Ovary (tissue), 9 donors: ENCODE measurements around the gene GPR157. TPM values are rescaled to one million over a fixed set of nuclear protein-coding genes. Genes with fewer than 3 reads are reported as not detected.
A peak's percentile ranks its signal among the peaks of the same experiment; 100 is the strongest.

Experiments used
- DNase-seq, 5 donors: peaks; one replicate each; pipeline ENCODE4 v3.0.0-alpha.2; 2019 to 2020
- H3K27ac ChIP-seq, 2 donors: fragments of 200-600 bp; one replicate each; pipeline versions ENCODE4 v1.5.1 to v1.8.0; 2019 to 2022
- H3K27me3 ChIP-seq: fragments of 200-600 bp; one replicate; pipeline ENCODE4 v1.8.0; 2022
- H3K36me3 ChIP-seq: fragments of 200-600 bp; sonication (generic); one replicate; pipeline ENCODE4 v1.5.1; 2019
- H3K4me1 ChIP-seq: one replicate; pipeline ENCODE4 v1.8.1; 2013; ENCODE audit warnings: mild to moderate bottlenecking, moderate library complexity; ENCODE audit not compliant: insufficient read depth
- H3K4me3 ChIP-seq: fragments of 200-600 bp; sonication (generic); one replicate; pipeline ENCODE4 v1.5.1; 2017
- H3K9me3 ChIP-seq, 2 donors: fragments of 200-600 bp in 1 of 2; sonication (generic) in 1 of 2; one replicate each; pipeline versions ENCODE4 v1.5.1 to v1.8.1; 2013 to 2019; ENCODE audit warnings: mild to moderate bottlenecking in 1 of 2, moderate library complexity in 1 of 2
- EP300 ChIP-seq: sonication (generic); formaldehyde crosslinking; IDR thresholded peaks from one replicate; pipeline ENCODE4 v1.6.1; 2017; ENCODE audit warnings: antibody characterized with exemption
- POLR2A ChIP-seq: fragments of 450-650 bp; IDR thresholded peaks from one replicate; pipeline ENCODE4 v1.6.1; 2017; ENCODE audit warnings: antibody characterized with exemption, mild to moderate bottlenecking, moderate library complexity
- WGBS, 3 donors: extraction: QIAGEN DNeasy Blood & Tissue Kit in 1 of 3; methylation state at CpG; one replicate each; pipeline versions ENCODE4 v1.1.5 to v1.1.7; 2013 to 2017; 5-methylcytosine and 5-hydroxymethylcytosine counted together
- intact Hi-C, 4 donors: fragments of 100-400 bp; cut with DNase I; formaldehyde crosslinking; loops; one replicate each; pipeline versions ENCODE4 v1.11.0 to v1.15.1; 2022 to 2023
- microRNA counts: library from miRNA; unstranded; fragments of <30 nt; microRNA quantifications from one replicate; lab custom pipeline; 2016
- polyA plus RNA-seq, 2 donors: library from polyadenylated mRNA; stranded (reverse); fragments of 200-250 nt in 1 of 2; fragments of 350-450 nt in 1 of 2; fragmentation: Illumina TruSeq in 1 of 2; extraction: RNeasy Lipid Tissue Mini Kit (QIAGEN cat#74804) in 1 of 2; gene quantifications; one replicate each; pipeline ENCODE4 v1.2.3, GENCODE V29; 2013 to 2014
- small RNA-seq: library from RNA; depleted of rRNA; stranded (forward); fragments of <200 nt; gene quantifications from one replicate; pipeline ENCODE3, GENCODE V24; 2016
- total RNA-seq, 7 donors: library from RNA; depleted of rRNA in 2 of 7; stranded (reverse); fragments of >200 nt in 2 of 7; fragmentation: NEBNext Ultra II Directional in 3 of 7; extraction: Animal tissue kit (Norgen Biotek cat#: 25700) in 3 of 7; gene quantifications; one replicate each; pipeline versions ENCODE4 v1.1.0 to v1.2.4, GENCODE V29; 2016 to 2023
- TF ChIP-seq, protein P1 (sequence below), 3 donors: fragments of 450-650 bp in 2 of 3; fragments of 200-600 bp in 1 of 3; IDR thresholded peaks; one replicate each; pipeline versions ENCODE4 v1.5.1 to v1.8.0; 2016 to 2022; ENCODE audit warnings: antibody characterized with exemption in 3 of 3, mild to moderate bottlenecking in 1 of 3
- donor health status: DM: no; HTN: no; CAD: no; lungs with moderate emphysema.
- donor health status: DM: no; HTN: no; CAD: no.
- donor health status: Bipolar disorder and iron deficiency.
- donor health status: DM: yes; HTN: yes; CAD: no.
- donor health status: DM: no; HTN: no; CAD: no.
- donor health status: DM: yes; HTN: yes; CAD: no.

Gene GPR157
- total and polyA plus RNA-seq, 9 donors: 3.1 to 17.8 (median 8.6) TPM

- WGBS, 3 donors: 71 to 74% (median 73%) methylated on average over 3 of the region's 3 CpGs
- Histone ChIP-seq H3K4me1 (no peaks in the 10 kb centered on the region), H3K9me3 (no peaks in the 10 kb centered on the region), H3K4me3 (no peak overlapping the region), H3K27me3 (no peaks in the 10 kb centered on the region), H3K27ac (no peak overlapping the region), H3K36me3 (no peaks in the 10 kb centered on the region)
- intact Hi-C loops: no loop called here
- TF ChIP-seq, protein P1, sequence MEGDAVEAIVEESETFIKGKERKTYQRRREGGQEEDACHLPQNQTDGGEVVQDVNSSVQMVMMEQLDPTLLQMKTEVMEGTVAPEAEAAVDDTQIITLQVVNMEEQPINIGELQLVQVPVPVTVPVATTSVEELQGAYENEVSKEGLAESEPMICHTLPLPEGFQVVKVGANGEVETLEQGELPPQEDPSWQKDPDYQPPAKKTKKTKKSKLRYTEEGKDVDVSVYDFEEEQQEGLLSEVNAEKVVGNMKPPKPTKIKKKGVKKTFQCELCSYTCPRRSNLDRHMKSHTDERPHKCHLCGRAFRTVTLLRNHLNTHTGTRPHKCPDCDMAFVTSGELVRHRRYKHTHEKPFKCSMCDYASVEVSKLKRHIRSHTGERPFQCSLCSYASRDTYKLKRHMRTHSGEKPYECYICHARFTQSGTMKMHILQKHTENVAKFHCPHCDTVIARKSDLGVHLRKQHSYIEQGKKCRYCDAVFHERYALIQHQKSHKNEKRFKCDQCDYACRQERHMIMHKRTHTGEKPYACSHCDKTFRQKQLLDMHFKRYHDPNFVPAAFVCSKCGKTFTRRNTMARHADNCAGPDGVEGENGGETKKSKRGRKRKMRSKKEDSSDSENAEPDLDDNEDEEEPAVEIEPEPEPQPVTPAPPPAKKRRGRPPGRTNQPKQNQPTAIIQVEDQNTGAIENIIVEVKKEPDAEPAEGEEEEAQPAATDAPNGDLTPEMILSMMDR (IDR thresholded peaks at IDR 0.05): no peak
- TF ChIP-seq POLR2A (no peak), EP300 (no peak)
- DNase-seq: no peak
Observed at GRCh38 chr1:9050803-9051202, 78.1 kb downstream of the GPR157 start.

MicroRNAs encoded within 50 kb of the gene (microRNA counts, 767-probe panel; counts per million panel counts)
- 5,288 counts per million, percentile 95 among the panel's probes with 10 or more counts for microRNA hsa-miR-34a-5p (lab: Ali Mortazavi, UCI)

Small RNA genes lying within 50 kb of the gene (small RNA-seq; reads per million reads assigned to genes)
- not detected for gene RF00424

Other genes starting within 250 kb of the GPR157 start
- not detected for gene CA6, start 183.2 kb downstream of the GPR157 start, total RNA-seq
- not detected for gene CA6, start 183.2 kb downstream of the GPR157 start, polyA plus RNA-seq
- gene SLC2A7, start 102.7 kb downstream of the GPR157 start, total RNA-seq: not detected
- not detected for gene SLC2A7, start 102.7 kb downstream of the GPR157 start, polyA plus RNA-seq
- 10 to 100 TPM in 1 of 7 donors, 1 to 10 TPM in 6; 3.4 to 19.4 (median 5.6) TPM for gene SLC2A5, start 59.5 kb downstream of the GPR157 start, total RNA-seq
- 1 to 10 TPM in 1 of 2 donors, under 1 TPM in 1; 0.64 to 6.7 TPM for gene SLC2A5, start 59.5 kb downstream of the GPR157 start, polyA plus RNA-seq
- 100 to 1,000 TPM in 3 of 7 donors, 10 to 100 TPM in 4; 63.8 to 148 (median 91.3) TPM for gene H6PD, start 105.7 kb upstream of the GPR157 start, total RNA-seq
- 10 to 100 TPM; 47.0 to 70.4 TPM for gene H6PD, start 105.7 kb upstream of the GPR157 start, polyA plus RNA-seq
- 10 to 100 TPM; 20.6 to 69.6 (median 34.4) TPM for gene SPSB1, start 163.8 kb upstream of the GPR157 start, total RNA-seq
- gene SPSB1, start 163.8 kb upstream of the GPR157 start, polyA plus RNA-seq: 10 to 100 TPM; 20.4 to 35.2 TPM